DMS 273 treated with DMSO at 0.1 percent for 48 hours (cell line): Measurements from ENCODE around the gene MARCKSL1.
"Not testable (repeated sequence)": the region's sequence is repeated elsewhere in the genome, so short reads cannot be mapped to it uniquely, and the experiment has no call there.

Experiments used
- DNase-seq: peaks from one replicate; lab custom pipeline; 2025; lab: John Stamatoyannopoulos, UW

Gene MARCKSL1

DNA sequence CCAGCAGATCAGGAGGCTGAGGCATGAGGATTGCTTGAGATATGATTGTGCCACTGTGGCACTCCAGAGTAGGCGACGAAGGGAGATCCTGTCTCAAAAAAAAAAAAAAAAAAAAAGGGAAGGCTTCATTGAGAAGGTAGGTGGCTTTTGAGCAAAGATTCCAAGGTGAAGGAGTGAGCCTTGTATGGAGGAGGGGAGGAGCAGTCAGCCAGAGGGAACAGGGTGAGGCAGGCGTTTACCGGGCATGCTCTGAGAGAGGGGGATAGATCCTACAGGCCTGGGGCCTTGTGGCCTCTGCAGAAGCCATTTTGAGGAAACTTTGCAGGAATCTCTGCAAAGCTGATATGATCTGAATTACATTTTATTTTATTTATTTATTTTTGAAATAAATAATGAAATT lies 49.3 kb downstream of the MARCKSL1 start:
- DNase-seq: no peak

- no peak for DNase-seq
Observed at GRCh38 chr1:32285658-32286057, 50.4 kb downstream of the MARCKSL1 start.

GRCh38 chr1:32284777-32285176 lies 51.3 kb downstream of the MARCKSL1 start:
- DNase-seq: not testable (repeated sequence)
